Keratinocyte (primary cell): Measurements from ENCODE around the gene RRP9. TPM values are rescaled to one million over a fixed set of nuclear protein-coding genes. Genes with fewer than 3 reads are reported as not detected.

Experiments
- DNase-seq: peaks from one replicate; pipeline ENCODE4 v3.0.0-alpha.2; 2011; ENCODE audit warnings: low read depth, missing footprints, low spot score
- FAIRE-seq: peaks from 2 replicates; lab custom pipeline; 2011; peaks lifted over from hg19 to GRCh38; lab: Jason Lieb, UNC
- H2AFZ ChIP-seq: 2 replicates; pipeline ENCODE4 v1.6.0; 2012; ENCODE audit warnings: low read length, control low read depth, inconsistent platforms; ENCODE audit not compliant: control insufficient read depth
- H3K27ac ChIP-seq: 2 replicates; pipeline ENCODE4 v1.5.1; 2011; ENCODE audit warnings: low read length; ENCODE audit not compliant: control insufficient read depth, insufficient read depth
- H3K27me3 ChIP-seq: 3 replicates; pipeline ENCODE4 v1.6.0; 2011; ENCODE audit warnings: low read length; ENCODE audit not compliant: control insufficient read depth, insufficient read depth; ENCODE audit errors: extremely low read depth
- H3K36me3 ChIP-seq, 2 experiments: 2 replicates in 1 of 2; 3 replicates in 1 of 2; pipeline ENCODE4 v1.5.1; 2011; ENCODE audit warnings: low read length in 2 of 2, mild to moderate bottlenecking in 1 of 2; ENCODE audit not compliant: control insufficient read depth in 2 of 2, insufficient read depth in 2 of 2; ENCODE audit errors: extremely low read depth in 1 of 2
- H3K4me1 ChIP-seq: 3 replicates; pipeline ENCODE4 v1.5.1; 2011; ENCODE audit warnings: low read length; ENCODE audit not compliant: control insufficient read depth, insufficient read depth; ENCODE audit errors: extremely low read depth
- H3K4me2 ChIP-seq: 3 replicates; pipeline ENCODE4 v1.6.0; 2011; ENCODE audit warnings: low read depth, low read length; ENCODE audit not compliant: control insufficient read depth, insufficient read depth; ENCODE audit errors: extremely low read depth
- H3K4me3 ChIP-seq, 3 experiments: fragments of 200-600 bp in 1 of 3; sonication (generic) in 1 of 3; 2 replicates in 2 of 3; 3 replicates in 1 of 3; pipeline ENCODE4 v1.5.1; 2011 to 2016; ENCODE audit warnings: low read length in 3 of 3, mild to moderate bottlenecking in 3 of 3, control low read depth in 2 of 3, inconsistent platforms in 1 of 3, low read depth in 1 of 3, mixed read lengths in 1 of 3, mixed run types in 1 of 3, moderate library complexity in 1 of 3; ENCODE audit not compliant: control insufficient read depth in 2 of 3, insufficient read depth in 2 of 3; ENCODE audit errors: extremely low read depth in 1 of 3
- H3K79me2 ChIP-seq: 2 replicates; pipeline ENCODE4 v1.6.0; 2012; ENCODE audit warnings: low read length; ENCODE audit not compliant: control insufficient read depth, insufficient read depth
- H3K9ac ChIP-seq: 3 replicates; pipeline ENCODE4 v1.6.0; 2011; ENCODE audit warnings: low read length; ENCODE audit not compliant: control insufficient read depth, insufficient read depth; ENCODE audit errors: extremely low read depth
- H3K9me1 ChIP-seq: 3 replicates; pipeline ENCODE4 v1.6.0; 2011; ENCODE audit warnings: low read length; ENCODE audit not compliant: control insufficient read depth, insufficient read depth; ENCODE audit errors: extremely low read depth
- H3K9me3 ChIP-seq: 2 replicates; pipeline ENCODE4 v1.5.1; 2012; ENCODE audit warnings: low read depth, low read length; ENCODE audit not compliant: control insufficient read depth
- H4K20me1 ChIP-seq: 3 replicates; pipeline ENCODE4 v1.6.0; 2011; ENCODE audit warnings: low read length; ENCODE audit not compliant: control insufficient read depth, insufficient read depth; ENCODE audit errors: extremely low read depth
- EZH2 ChIP-seq: IDR thresholded peaks from one replicate; pipeline ENCODE4 v1.6.1; 2012; ENCODE audit warnings: inconsistent platforms, mild to moderate bottlenecking, low read length, moderate library complexity
- dilution Hi-C: fragments of 300-500 bp; cut with MboI; formaldehyde crosslinking; loops from one replicate; pipeline ENCODE4 v1.7.0; 2020; ENCODE audit warnings: low sequenced_read_pairs; ENCODE audit not compliant: extremely low pct_ligation_motif_present
- polyA plus RNA-seq, 5 experiments: library from polyadenylated mRNA; depleted of rRNA in 3 of 5; stranded (reverse) in 3 of 5; stranded (forward) in 1 of 5; unstranded in 1 of 5; fragments of >200 nt; gene quantifications; 1 replicate in 1 of 5; 2 replicates in 3 of 5; 3 replicates in 1 of 5; pipeline versions ENCODE4 v1.2.1 to v1.2.3, GENCODE V29; 2011 to 2012; ENCODE audit warnings: missing spikeins in 2 of 5, low read depth in 1 of 5, low replicate concordance in 1 of 5
- TF ChIP-seq, protein P1 (sequence below), 3 experiments: IDR thresholded peaks in 1 of 3; conservative IDR thresholded peaks in 1 of 3; optimal IDR thresholded peaks in 1 of 3; 2 replicates in 2 of 3; 3 replicates in 1 of 3; pipeline versions ENCODE3 to v1.5.1; 2011; ENCODE audit warnings: low read length in 3 of 3, mild to moderate bottlenecking in 3 of 3, moderate library complexity in 2 of 3, control low read depth in 1 of 3, inconsistent platforms in 1 of 3; ENCODE audit not compliant: insufficient read depth in 2 of 3; ENCODE audit errors: extremely low read depth in 1 of 3

The RRP9 gene
- polyA plus RNA-seq, 1 donor (not counting 4 experiments of a cell fraction or from before 2014, with no cell fraction given) = 21.8 TPM

DNA sequence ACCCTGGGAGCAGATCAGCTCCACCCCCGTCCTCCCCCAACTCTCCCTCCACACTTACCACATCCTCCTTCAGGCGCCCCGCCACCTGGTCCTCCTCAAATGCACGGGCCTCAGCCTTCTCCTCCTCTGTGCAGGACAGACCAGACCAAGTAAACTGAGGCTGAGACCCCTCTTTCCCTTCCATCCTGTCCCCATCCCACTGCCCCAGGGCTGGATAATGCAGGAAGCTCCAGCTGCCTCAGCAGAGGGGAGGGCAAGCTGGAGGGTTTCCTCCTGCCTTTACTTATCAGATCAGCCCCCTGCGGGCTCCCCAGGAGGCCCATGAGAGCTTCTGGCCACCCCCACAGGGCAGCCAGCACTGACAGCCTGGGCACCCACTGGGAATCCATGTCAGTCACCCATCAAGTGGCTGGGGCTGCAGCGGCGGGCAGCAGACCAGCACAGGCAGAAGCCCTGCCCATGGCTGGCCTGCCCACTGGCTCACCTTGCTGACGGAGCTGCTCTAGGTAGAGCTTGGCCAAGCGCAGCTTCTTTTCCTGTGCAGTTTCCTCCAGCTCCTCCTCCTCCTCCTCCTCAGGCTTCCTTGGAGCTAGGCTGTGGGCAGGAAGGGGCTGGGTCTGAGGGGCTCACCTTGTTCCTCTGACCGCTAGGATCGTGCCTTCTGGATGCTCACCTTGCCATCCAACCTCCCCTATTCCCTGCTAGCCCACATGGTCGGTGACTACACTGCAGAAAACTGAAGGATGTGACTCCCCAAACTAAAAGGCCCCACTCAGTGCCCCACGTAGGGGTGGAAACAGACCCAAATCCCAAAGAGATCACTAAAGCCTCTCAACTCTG, 3.9 kb downstream of the RRP9 start:
- H3K9ac ChIP-seq = no peak overlapping the region
- H3K79me2 ChIP-seq = peaks cover 30% of the 10 kb centered on the region
- peaks cover 2% of the 10 kb centered on the region for H4K20me1 ChIP-seq
- no peak for DNase-seq
- no peaks in the 10 kb centered on the region for H3K27me3 ChIP-seq
- H3K9me3 ChIP-seq = no peaks in the 10 kb centered on the region
- FAIRE-seq = no peak
- no peak overlapping the region for H3K4me3 ChIP-seq
- no peak overlapping the region for H2AFZ ChIP-seq
- no peak overlapping the region for H3K27ac ChIP-seq
- TF ChIP-seq, protein P1, sequence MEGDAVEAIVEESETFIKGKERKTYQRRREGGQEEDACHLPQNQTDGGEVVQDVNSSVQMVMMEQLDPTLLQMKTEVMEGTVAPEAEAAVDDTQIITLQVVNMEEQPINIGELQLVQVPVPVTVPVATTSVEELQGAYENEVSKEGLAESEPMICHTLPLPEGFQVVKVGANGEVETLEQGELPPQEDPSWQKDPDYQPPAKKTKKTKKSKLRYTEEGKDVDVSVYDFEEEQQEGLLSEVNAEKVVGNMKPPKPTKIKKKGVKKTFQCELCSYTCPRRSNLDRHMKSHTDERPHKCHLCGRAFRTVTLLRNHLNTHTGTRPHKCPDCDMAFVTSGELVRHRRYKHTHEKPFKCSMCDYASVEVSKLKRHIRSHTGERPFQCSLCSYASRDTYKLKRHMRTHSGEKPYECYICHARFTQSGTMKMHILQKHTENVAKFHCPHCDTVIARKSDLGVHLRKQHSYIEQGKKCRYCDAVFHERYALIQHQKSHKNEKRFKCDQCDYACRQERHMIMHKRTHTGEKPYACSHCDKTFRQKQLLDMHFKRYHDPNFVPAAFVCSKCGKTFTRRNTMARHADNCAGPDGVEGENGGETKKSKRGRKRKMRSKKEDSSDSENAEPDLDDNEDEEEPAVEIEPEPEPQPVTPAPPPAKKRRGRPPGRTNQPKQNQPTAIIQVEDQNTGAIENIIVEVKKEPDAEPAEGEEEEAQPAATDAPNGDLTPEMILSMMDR (optimal IDR thresholded peaks at IDR 0.05 in 1 of 3, IDR thresholded peaks at IDR 0.05 in 1 of 3, conservative IDR thresholded peaks at IDR 0.05 in 1 of 3; ENCODE audit: extremely low read depth in 1 of 3, insufficient read depth in 2 of 3, low read length in 3 of 3) = no peak
- no peak for TF ChIP-seq EZH2
- peaks cover 2% of the 10 kb centered on the region for H3K9me1 ChIP-seq
- H3K36me3 ChIP-seq = peaks cover 36 to 42% of the 10 kb centered on the region in 2 experiments
- H3K4me1 ChIP-seq = peaks cover 19% of the 10 kb centered on the region
- dilution Hi-C loops = no loop called here
- H3K4me2 ChIP-seq = no peak overlapping the region

DNA sequence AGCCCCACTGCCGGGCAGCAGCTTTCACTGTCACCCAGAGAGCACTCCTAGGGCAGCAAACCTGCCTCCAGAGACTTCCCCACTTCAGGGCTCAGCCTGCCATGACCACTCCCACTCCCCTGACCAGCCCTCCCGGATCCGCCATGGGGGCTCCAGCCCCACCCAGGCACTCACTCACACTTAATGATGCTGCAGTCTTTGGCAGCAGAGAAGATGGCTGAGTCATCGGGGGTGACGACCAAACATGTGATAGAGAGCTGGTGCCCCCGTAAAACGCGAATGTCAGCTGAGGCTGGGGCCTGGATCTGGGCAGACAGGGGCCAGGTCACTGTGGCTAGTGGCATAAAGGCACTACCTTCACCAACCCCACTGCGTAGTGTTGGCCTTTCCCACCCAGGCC, 4.7 kb downstream of the RRP9 start:
- dilution Hi-C loops = no loop called here
- Histone ChIP-seq H3K4me1 (peaks cover 12% of the 10 kb centered on the region), H3K9me1 (peaks cover 2% of the 10 kb centered on the region), H3K4me2 (no peak overlapping the region), H3K79me2 (peaks cover 30% of the 10 kb centered on the region), H3K4me3 (no peak overlapping the region), H3K9ac (no peak overlapping the region), H3K27ac (no peak overlapping the region), H4K20me1 (peaks cover 2% of the 10 kb centered on the region), H3K36me3 (peaks cover 36 to 44% of the 10 kb centered on the region in 2 experiments), H3K9me3 (no peaks in the 10 kb centered on the region), H2AFZ (no peak overlapping the region), H3K27me3 (no peaks in the 10 kb centered on the region)
- FAIRE-seq (no peak), DNase-seq (no peak)
- no peak for TF ChIP-seq EZH2
- TF ChIP-seq, protein P1 (optimal IDR thresholded peaks at IDR 0.05 in 1 of 3, IDR thresholded peaks at IDR 0.05 in 1 of 3, conservative IDR thresholded peaks at IDR 0.05 in 1 of 3; ENCODE audit: extremely low read depth in 1 of 3, insufficient read depth in 2 of 3, low read length in 3 of 3) = no peak
